HG02870 (cell line): Measurements from ENCODE around the gene XRCC1.
"Not testable (repeated sequence)": the region's sequence is repeated elsewhere in the genome, so short reads cannot be mapped to it uniquely, and the experiment has no call there.

ENCODE experiments used
- ATAC-seq: cut with Tn5 transposase; IDR thresholded peaks from one replicate; pipeline ENCODE4 v1.9.1; 2021; ENCODE audit warnings: mild to moderate bottlenecking, moderate library complexity; ENCODE audit not compliant: unreplicated experiment

The XRCC1 gene

GRCh38 chr19:43548706-43549105, 26.6 kb downstream of the XRCC1 start:
- ATAC-seq = no peak

- not testable (repeated sequence) for ATAC-seq
Measured at GRCh38 chr19:43547926-43548325, 27.4 kb downstream of the XRCC1 start.

- no peak for ATAC-seq
Measured at GRCh38 chr19:43546581-43546980, 28.7 kb downstream of the XRCC1 start.

- ATAC-seq = no peak
Measured at GRCh38 chr19:43545981-43546380, 29.3 kb downstream of the XRCC1 start.

- ATAC-seq = no peak
Measured at GRCh38 chr19:43545276-43545675, 30.1 kb downstream of the XRCC1 start.

GRCh38 chr19:43544077-43544476, 31.2 kb downstream of the XRCC1 start:
- no peak for ATAC-seq

GRCh38 chr19:43541920-43542650, 33.2 kb downstream of the XRCC1 start:
- no peak for ATAC-seq

GRCh38 chr19:43540381-43540780, 34.9 kb downstream of the XRCC1 start:
- no peak for ATAC-seq

GRCh38 chr19:43538922-43539321, 36.4 kb downstream of the XRCC1 start:
- no peak for ATAC-seq

- ATAC-seq = no peak
Measured at GRCh38 chr19:43534816-43535761, 40.2 kb downstream of the XRCC1 start.

- no peak for ATAC-seq
Measured at GRCh38 chr19:43534305-43534815, 41.0 kb downstream of the XRCC1 start.

GRCh38 chr19:43533546-43534304, 41.6 kb downstream of the XRCC1 start:
- ATAC-seq = peak; percentile 54

- ATAC-seq = peak; percentile 56
Measured at GRCh38 chr19:43532962-43533545, 42.3 kb downstream of the XRCC1 start, which contains the start of gene ZNF575. TSS of gene ZNF575 (plus strand) at chr19:43533188. CDS start at chr19:43534423, 1,235 bp downstream.

GRCh38 chr19:43532571-43532961, 42.8 kb downstream of the XRCC1 start:
- no peak for ATAC-seq

- ATAC-seq = no peak
Measured at GRCh38 chr19:43527860-43528622, 47.3 kb downstream of the XRCC1 start.

GRCh38 chr19:43526884-43527859, 48.2 kb downstream of the XRCC1 start, which contains the start of gene ETHE1:
TSS of gene ETHE1 (minus strand) at chr19:43527201. CDS start at chr19:43527177, 24 bp downstream.
- peak; percentile 63 for ATAC-seq

- no peak for ATAC-seq
Measured at GRCh38 chr19:43525836-43526771, 49.2 kb downstream of the XRCC1 start.
